HG03039 (cell line): ENCODE measurements around the gene BPHL.
"Not testable (repeated sequence)": the region's sequence is repeated elsewhere in the genome, so short reads cannot be mapped to it uniquely, and the experiment has no call there.

Source experiments
- ATAC-seq: cut with Tn5 transposase; IDR thresholded peaks from one replicate; pipeline ENCODE4 v1.9.1; 2021; ENCODE audit warnings: mild to moderate bottlenecking, moderate library complexity; ENCODE audit not compliant: unreplicated experiment

Gene BPHL

DNA sequence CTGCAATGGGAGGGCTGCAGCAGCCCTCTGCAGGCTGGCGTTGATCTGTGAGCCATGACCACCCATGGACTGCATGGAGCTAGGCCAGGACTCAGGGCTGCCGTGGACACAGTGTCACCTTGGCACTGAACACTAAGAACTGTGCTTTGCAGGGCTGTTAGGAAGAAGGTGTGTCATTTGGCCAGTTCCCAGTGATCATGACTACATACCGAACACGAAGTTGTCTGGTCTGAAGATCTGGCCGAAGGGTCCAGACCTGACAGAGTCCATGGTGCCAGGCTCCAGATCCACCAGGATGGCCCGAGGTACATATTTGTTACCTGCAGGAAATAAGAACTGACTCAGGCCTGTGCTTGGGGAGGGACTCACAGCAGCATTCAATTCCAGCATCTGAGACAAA lies 36.9 kb downstream of the BPHL start:
- ATAC-seq = not testable (repeated sequence)

GRCh38 chr6:3156184-3157130 lies 37.9 kb downstream of the BPHL start:
- not testable (repeated sequence) for ATAC-seq

DNA sequence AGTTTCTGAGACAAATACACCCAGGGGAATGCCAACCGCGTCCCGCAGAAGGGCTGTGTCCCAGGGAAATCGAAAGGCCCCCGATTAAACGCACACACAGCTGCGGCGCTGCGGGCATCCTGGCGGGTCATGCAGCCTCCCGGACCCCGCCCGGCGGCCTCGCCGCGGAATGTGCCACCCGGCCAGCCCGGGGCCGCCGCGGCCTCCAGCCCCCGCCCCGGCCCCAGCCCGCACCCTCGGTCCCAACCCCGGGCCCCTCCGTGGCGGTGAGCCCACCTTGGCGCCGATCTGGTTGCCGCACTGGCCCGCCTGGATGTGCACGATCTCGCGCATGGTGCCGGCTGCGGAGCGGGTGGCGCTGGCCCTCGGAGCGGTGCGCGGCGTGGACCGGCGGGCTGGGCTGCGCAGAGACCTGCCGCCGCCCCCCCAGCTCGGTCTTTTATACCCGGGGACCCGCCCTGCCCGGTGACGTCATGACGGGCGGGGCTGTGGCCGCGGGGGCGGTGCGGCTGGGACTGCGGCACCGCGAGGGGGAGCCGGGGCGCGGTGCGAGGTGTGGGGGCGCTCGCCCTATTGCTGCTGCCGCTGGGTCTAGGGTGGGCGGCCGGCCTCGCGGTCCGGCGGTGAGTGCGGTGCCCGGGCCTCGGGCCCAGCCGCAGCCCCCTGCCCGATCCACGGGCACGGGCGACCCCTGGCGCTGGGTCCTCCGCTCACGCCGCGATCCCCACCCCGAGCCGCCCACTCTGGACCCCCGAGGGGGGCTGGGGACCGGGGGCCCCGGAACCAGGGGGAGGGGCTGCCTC lies 38.8 kb downstream of the BPHL start, which contains the start of gene TUBB2A:
TSS of gene TUBB2A (minus strand) at position 414 of the 803 bp plus-strand sequence. CDS start at position 333, 81 bp downstream.
- peak; percentile 70 for ATAC-seq

GRCh38 chr6:3159805-3160781 lies 41.6 kb downstream of the BPHL start:
- ATAC-seq = no peak

DNA sequence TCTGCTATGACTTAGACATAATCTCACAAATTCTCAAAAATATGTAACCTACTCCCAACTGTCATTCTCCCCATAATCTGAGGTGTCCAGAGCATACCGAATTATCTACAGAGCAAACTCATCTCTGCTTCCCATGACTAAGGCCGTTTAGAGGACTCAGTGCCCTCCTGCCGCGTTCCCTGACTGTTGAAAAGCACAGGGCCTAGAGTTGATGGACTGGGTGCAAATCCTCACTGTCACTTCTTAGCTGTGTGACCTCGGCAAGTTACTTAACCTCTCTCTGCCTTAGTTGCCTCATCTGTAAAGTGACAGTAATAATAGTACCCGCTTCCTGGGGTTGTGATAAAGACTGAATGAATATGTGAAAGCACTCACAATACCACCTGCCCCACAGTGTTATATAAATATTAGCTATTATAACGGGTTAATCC lies 43.6 kb downstream of the BPHL start:
- no peak for ATAC-seq

- ATAC-seq = peak; percentile 56
These were observed 44.2 kb downstream of the BPHL start for GRCh38 chr6:3162565-3163247.

DNA sequence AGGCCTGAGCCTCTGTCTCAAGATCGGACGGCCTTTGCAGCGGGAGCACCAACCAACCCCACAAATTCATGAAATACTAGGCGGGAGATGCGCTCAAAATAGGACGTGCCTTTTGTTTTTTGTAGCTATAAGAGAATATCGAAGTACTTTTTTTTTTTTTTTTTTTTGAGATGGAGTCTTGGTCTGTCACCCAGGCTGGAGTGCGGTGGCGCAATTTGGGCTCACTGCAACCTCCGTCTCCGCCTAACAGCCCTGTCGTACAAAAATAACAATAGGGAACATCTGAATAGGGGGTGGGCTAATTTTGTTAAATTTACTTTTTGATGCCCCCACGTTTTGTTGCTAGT lies 44.7 kb downstream of the BPHL start:
- ATAC-seq = no peak

GRCh38 chr6:3164388-3164787 lies 45.9 kb downstream of the BPHL start:
- no peak for ATAC-seq

DNA sequence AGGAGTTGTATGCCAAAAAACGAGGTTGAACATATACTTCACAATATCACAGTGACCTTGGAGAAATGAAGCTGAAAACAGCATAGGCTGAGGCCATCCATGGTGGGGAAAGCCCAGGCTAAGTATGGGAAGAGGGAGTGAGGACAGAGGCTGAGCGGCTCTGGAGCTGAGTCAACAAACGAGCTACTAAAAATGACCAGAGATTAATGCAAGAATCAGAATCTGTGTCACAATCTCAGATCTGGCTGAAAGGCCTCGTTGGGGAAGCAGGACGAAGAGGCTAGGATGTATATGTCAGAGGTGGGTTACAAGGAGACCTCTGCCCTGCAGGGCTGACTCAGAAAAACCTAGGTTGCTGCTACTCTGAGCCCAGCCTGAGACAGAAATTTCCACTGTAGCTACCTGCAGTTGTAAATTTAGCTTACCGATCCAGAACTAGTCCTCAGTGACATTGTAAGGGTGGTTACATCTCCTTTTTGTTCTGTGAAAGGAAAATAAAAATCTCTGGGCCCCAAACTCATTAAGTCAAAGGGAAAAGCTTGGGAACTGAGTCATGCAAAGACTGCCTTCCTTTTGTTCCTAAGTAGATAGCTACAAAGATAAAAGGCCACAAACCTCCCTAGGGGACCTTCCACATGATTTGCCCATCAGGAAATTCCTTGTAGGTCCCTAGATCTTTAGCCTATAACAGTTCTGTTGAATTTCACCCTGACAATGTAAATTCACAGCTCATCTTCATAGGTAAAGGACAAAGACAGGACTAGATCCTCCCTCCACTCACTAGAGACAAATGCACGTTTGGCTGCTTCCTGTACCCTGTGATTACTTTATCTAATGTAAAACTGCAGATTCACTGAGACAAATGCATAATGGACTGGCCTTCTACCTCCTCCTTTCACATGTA lies 47.4 kb downstream of the BPHL start:
- no peak for ATAC-seq

GRCh38 chr6:3166535-3167225 lies 48.2 kb downstream of the BPHL start:
- not testable (repeated sequence) for ATAC-seq

GRCh38 chr6:3168046-3168445 lies 49.5 kb downstream of the BPHL start:
- not testable (repeated sequence) for ATAC-seq

- ATAC-seq = not testable (repeated sequence)
These were observed 52.2 kb downstream of the BPHL start for GRCh38 chr6:3170676-3171075.

GRCh38 chr6:3171313-3172175 lies 53.0 kb downstream of the BPHL start:
- not testable (repeated sequence) for ATAC-seq

- not testable (repeated sequence) for ATAC-seq
These were observed 54.3 kb downstream of the BPHL start for GRCh38 chr6:3172789-3173188.

DNA sequence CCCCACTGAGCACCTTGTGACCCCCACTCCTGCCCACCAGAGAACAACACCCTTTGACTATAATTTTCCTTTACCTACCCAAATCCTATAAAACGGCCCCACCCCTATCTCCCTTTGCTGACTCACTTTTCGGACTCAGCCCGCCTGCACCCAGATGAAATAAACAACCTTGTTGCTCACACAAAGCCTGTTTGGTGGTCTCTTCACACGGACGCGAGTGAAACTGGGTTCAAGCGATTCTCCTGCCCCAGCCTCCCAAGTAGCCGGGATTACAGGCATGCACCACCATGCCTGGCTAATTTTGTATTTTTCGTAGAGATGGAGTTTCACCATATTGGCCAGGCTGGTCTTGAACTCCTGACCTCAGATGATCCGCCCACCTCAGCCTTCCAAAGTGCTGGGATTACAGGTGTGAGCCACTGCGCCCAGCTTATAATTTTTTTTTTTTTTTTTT lies 55.2 kb downstream of the BPHL start:
- not testable (repeated sequence) for ATAC-seq

DNA sequence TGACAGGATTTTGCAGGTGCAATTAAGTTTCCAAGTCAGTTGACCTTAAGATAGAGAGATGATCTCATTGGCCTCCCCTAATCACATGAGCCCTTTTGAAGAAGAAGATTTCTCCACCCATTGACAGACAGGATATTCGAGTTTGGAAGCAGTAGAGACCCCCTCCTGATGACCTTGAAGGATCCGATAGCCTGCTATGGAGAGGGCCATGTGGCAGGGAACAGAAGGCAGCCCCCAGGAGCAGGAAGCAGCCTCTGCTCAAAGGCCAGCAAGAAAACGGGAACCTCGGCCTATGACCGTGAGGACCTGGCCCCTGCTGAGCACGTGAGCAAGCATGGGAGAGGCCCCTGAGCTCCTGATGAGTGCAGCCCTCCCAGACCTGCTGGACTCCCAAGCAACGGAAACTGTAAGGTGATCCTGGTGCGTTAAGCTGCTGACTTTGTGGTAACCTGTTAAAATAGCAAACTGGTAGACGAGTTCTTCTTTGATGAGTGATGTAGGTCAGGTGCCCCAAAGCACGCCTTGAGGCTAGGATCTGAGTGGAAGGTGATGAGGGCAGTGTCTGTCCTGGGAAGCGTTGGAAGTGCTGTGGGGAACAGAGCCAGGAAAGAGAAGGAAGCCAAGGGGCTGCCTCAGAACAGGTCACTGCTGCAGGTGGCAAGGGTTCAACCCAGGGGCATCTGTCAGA lies 57.3 kb downstream of the BPHL start:
- no peak for ATAC-seq
